Skeletal muscle tissue (tissue), 4 donors: ENCODE results near the gene NRF1. TPM values are rescaled to one million over a fixed set of nuclear protein-coding genes. Genes with fewer than 3 reads are reported as not detected.
"Not testable (repeated sequence)": the region's sequence is repeated elsewhere in the genome, so short reads cannot be mapped to it uniquely, and the experiment has no call there.

Experiments
- H3K27ac ChIP-seq: one replicate; pipeline ENCODE4 v1.7.0; 2013; ENCODE audit warnings: mild to moderate bottlenecking, low read depth, low read length, inconsistent platforms
- H3K27me3 ChIP-seq, 3 donors: one replicate each; pipeline ENCODE4 v1.7.0; 2013; ENCODE audit warnings: low read length in 3 of 3; ENCODE audit not compliant: control insufficient read depth in 3 of 3, insufficient read depth in 3 of 3
- H3K36me3 ChIP-seq, 3 donors: one replicate each; pipeline ENCODE4 v1.7.0; 2013; ENCODE audit warnings: low read length in 3 of 3; ENCODE audit not compliant: control insufficient read depth in 3 of 3, insufficient read depth in 3 of 3
- H3K4me1 ChIP-seq, 3 donors: one replicate each; pipeline ENCODE4 v1.7.0; 2013; ENCODE audit warnings: low read length in 3 of 3, mild to moderate bottlenecking in 3 of 3; ENCODE audit not compliant: control insufficient read depth in 3 of 3, insufficient read depth in 3 of 3
- H3K4me3 ChIP-seq, 3 donors: one replicate each; pipeline ENCODE4 v1.7.0; 2013; ENCODE audit warnings: low read length in 3 of 3
- H3K9ac ChIP-seq, 3 donors: one replicate each; pipeline ENCODE4 v1.7.0; 2013; ENCODE audit warnings: low read length in 3 of 3, mild to moderate bottlenecking in 3 of 3, moderate library complexity in 2 of 3, low read depth in 1 of 3
- H3K9me3 ChIP-seq, 3 donors: one replicate each; pipeline ENCODE4 v1.7.0; 2013; ENCODE audit warnings: low read length in 3 of 3; ENCODE audit not compliant: control insufficient read depth in 3 of 3
- total RNA-seq: library from RNA; depleted of rRNA; stranded (reverse); fragments of >200 nt; gene quantifications from one replicate; pipeline ENCODE4 v1.2.3, GENCODE V29; 2014
- donor health status: Osteomylitis.

Gene NRF1
- total RNA-seq, 1 donor from 2014 or later, result 17.2 TPM

DNA sequence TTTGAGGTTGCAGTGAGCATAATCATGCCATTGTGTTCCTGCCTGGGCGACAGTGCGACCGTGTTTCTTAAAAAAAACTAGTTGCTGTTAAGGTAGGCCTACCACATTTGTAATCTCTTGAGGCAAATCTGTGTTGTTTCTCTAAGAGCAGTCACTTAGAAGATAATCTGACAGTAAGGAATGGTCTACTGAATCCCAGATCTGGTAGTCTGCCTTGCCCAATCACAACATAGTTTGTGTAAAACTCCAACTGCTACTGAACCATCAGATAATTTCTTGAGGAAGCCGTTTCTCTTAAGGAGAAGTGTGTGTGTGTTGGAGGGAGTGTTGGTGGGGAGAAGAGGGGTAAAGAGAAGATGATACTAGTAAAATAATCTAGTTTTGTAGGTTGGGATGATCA, 5.0 kb downstream of the NRF1 start:
- H3K4me1 ChIP-seq, result peaks cover 8 to 25% (median 12%) of the 10 kb centered on the region in 3 donors
- no peaks in the 10 kb centered on the region for H3K9me3 ChIP-seq
- H3K36me3 ChIP-seq, result no peaks in the 10 kb centered on the region
- H3K4me3 ChIP-seq, result no peak overlapping the region
- H3K9ac ChIP-seq, result no peak overlapping the region
- H3K27me3 ChIP-seq, result no peaks in the 10 kb centered on the region
- H3K27ac ChIP-seq, result no peak overlapping the region

DNA sequence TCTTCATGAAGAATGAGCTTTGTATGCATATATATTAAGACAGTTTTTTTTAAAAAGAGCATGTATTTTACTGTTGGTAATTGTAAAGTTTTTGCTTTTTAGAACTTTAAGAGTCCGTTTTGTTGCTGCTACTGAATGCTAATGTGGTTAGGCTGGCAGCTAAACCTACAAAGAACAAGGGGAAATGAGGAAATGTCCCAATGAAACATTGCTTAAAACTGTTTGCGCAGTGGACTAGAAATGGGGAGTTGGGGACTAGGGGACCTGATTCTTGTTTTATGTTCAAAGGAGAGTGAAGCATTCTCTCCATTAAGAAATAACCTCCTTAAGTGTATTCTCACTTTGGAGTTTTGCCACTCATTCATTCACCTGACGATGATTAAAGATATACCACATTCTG, 5.7 kb downstream of the NRF1 start:
- no peak overlapping the region for H3K27ac ChIP-seq
- peaks cover 8 to 25% (median 12%) of the 10 kb centered on the region in 3 donors for H3K4me1 ChIP-seq

DNA sequence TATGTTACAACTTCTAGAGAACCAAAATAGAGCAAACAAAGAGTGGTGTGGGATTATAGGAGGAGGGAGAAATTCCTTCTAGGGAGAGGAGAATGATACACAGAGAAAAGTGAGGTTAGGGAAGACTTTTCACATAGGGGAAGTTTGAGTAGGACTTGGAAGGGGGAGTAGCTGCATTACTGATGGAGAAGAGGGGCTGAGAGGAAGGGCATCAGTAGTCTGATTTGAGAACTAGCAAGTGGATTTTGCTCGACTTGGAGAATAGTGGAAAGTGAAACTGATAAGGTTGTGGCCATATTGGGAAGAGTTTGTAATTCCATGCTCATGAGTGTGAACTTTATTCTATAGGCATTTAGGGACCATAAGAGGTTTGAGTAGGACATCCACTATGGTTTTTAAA, 6.1 kb downstream of the NRF1 start:
- H3K9me3 ChIP-seq, result no peaks in the 10 kb centered on the region
- H3K9ac ChIP-seq, result no peak overlapping the region
- H3K27ac ChIP-seq, result no peak overlapping the region
- no peak overlapping the region for H3K4me3 ChIP-seq
- no peaks in the 10 kb centered on the region for H3K36me3 ChIP-seq
- no peaks in the 10 kb centered on the region for H3K27me3 ChIP-seq
- peaks cover 6 to 21% (median 8%) of the 10 kb centered on the region in 3 donors for H3K4me1 ChIP-seq

More for the DNA sequence above, 5.7 kb downstream of the NRF1 start:
- no peaks in the 10 kb centered on the region for H3K27me3 ChIP-seq
- no peaks in the 10 kb centered on the region for H3K36me3 ChIP-seq
- H3K9me3 ChIP-seq, result no peaks in the 10 kb centered on the region
- no peak overlapping the region for H3K4me3 ChIP-seq
- no peak overlapping the region for H3K9ac ChIP-seq

DNA sequence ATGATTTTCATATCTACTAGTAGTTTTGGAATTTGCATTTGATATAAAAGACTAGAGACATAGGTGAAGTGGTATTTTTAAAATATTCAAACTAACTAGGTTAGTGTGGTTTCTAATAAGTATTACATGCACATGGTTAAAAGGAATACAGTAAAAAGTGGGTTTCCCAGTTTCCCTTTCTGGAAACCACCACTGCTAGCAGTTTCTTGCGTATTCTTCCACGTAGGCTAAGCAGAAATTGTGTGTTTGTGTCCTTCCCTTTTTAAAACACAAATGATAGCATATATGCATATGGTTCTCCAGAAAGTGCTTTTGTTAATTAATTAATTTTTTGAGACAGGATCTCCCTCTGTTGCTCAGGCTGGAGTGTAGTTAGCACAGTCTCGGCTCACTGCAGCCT, 15.4 kb downstream of the NRF1 start:
- H3K4me3 ChIP-seq, result no peak overlapping the region
- H3K4me1 ChIP-seq, result no peaks in the 10 kb centered on the region
- H3K36me3 ChIP-seq, result peaks cover 0 to 2% (median 0%) of the 10 kb centered on the region in 3 donors
- no peak overlapping the region for H3K27ac ChIP-seq
- H3K27me3 ChIP-seq, result no peaks in the 10 kb centered on the region
- H3K9me3 ChIP-seq, result no peaks in the 10 kb centered on the region
- no peak overlapping the region for H3K9ac ChIP-seq

DNA sequence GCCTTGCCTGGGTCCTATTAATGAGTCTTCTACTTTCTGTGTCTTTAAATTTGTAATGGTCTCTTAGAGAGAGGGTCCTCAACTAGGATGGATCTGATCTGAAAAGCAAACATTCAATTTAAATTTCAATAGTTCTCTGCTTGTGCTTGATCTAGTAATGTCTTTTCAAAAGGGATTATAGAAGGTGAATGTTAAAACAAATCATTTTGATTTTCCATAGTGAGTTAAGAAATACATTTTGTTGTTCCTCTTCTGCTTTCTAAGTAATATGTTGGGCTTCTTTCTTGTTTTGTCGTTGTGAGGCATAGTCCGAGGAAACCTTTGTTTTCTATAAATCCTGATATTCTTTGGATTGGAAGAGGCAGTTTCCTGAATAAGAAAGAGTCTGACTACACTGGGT, 18.8 kb downstream of the NRF1 start:
- Histone ChIP-seq H3K27ac (no peak overlapping the region), H3K4me3 (no peak overlapping the region), H3K36me3 (no peaks in the 10 kb centered on the region), H3K9ac (peak overlapping the region in 1 of 3 donors; percentile 38), H3K4me1 (peaks cover 0 to 2% (median 0%) of the 10 kb centered on the region in 3 donors), H3K27me3 (no peaks in the 10 kb centered on the region), H3K9me3 (no peaks in the 10 kb centered on the region)

DNA sequence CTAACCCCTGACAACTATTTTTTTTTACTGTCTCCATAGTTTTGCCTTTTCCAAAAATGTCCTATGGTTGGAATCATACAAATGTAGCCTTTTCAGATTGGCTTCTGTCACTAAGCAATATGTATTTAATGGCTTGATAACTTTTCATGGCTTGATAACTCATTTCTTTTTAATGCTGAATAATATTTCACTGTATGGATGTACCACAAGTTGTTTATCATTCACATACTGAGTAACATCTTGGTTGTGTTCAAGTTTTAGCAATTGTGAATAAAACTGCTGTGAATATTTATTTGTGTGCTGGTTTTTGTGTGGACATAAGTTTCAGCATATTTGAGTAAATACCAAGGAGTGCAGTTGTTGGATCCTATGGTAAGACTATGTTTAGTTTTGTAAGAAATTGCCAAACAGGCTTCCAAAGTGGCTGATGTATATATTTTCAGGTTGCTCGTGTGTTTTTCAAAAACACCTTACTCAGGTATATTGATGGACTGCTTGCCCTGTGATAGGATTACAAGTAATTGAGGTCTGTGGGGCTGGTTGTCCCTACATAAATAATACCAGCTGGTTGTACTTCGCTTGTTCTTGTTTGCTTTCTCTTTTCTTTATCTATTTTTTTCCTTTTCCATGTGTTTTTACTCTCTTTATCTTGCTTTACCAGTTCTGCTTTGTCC, 23.0 kb downstream of the NRF1 start:
- Histone ChIP-seq H3K27ac (no peak overlapping the region), H3K9ac (no peak overlapping the region), H3K4me1 (peaks cover 0 to 5% (median 0%) of the 10 kb centered on the region in 3 donors), H3K36me3 (no peaks in the 10 kb centered on the region), H3K4me3 (no peak overlapping the region), H3K27me3 (no peaks in the 10 kb centered on the region), H3K9me3 (no peaks in the 10 kb centered on the region)

DNA sequence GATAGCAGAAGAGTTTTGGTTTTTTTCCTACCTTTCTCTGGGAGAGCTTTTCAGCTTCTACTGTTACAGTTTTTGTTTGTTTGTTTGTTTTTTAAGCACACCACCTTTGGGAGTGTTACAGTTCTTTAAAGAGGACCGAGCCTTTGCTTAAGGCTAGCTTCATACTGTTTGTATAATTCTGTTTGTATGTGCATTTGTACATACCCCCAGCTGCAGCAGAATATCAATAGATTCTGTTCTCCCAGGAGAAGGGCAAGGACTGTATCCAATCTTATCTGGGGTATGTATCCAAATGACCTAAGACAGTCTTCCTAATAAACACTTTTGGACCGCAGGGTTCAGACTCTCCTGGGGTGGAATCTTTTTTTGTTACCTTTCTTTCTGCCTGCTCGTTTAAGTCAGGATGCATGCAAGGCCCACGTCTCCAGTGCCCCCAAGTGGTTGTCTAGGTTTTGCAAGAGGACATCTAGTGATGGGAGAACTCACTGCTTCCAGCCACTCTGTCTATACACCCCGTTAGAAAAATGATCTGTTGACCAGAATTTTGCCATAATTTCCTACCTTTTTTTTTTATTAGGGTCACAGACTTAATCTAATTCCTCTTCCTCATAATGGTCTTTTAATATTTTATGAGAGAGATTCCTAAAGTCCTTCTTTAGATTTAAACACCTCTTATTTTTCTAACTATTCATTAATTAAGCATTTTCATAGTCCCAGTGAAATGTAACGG, 23.9 kb downstream of the NRF1 start:
- Histone ChIP-seq H3K27me3 (no peaks in the 10 kb centered on the region), H3K36me3 (no peaks in the 10 kb centered on the region), H3K9me3 (no peaks in the 10 kb centered on the region), H3K27ac (no peak overlapping the region), H3K4me1 (peaks cover 0 to 5% (median 0%) of the 10 kb centered on the region in 3 donors), H3K9ac (no peak overlapping the region), H3K4me3 (no peak overlapping the region)

DNA sequence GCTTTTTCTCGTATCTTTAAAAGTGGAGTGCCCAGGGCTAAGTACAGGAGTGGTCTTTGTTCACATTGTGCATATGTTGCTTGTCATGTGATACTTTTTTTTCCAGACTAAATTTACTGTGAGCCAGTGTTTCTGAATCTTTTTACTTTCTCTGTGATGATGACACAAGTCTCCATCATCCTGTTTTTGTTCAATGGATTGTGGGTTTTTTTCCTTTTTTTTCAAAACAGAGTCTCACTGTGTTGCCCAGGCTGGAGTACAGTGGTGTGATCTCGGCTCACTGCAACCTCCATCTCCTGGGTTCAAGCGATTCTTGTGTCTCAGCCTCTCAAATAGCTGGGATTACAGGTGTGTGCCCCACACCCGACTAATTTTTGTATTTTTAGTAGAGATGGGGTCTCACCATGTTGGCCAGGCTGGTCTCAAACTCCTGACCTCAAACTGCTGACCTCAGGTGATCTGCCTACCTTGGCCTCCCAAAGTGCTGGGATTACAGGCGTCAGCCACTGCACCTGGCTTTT, 24.6 kb downstream of the NRF1 start:
- H3K4me1 ChIP-seq, H3K36me3 ChIP-seq, H3K4me3 ChIP-seq, H3K27ac ChIP-seq, H3K9me3 ChIP-seq, H3K9ac ChIP-seq, H3K27me3 ChIP-seq: not testable (repeated sequence)

DNA sequence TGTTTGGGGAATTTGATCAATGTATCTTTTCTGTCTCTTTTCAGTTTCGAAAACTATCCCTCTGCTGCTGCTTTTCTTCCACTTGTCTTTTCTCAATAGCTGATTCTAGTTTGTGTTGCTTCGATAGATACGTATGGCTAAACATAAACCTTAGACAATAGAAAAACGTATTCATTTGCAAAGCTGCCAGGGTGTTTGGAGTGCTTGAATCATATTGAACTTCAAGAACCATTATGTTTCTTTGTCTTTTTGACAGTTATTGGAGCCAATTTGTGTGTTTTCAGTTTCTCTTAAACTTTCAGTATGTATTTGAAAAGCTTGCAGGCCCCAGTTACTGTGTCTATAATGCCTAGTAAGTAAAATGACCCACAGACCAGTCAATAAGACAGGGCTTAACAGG, 25.1 kb downstream of the NRF1 start:
- H3K27ac ChIP-seq, result no peak overlapping the region
- H3K27me3 ChIP-seq, result no peaks in the 10 kb centered on the region
- H3K4me3 ChIP-seq, result no peak overlapping the region
- no peak overlapping the region for H3K9ac ChIP-seq
- H3K36me3 ChIP-seq, result no peaks in the 10 kb centered on the region
- H3K9me3 ChIP-seq, result no peaks in the 10 kb centered on the region
- peaks cover 0 to 5% (median 0%) of the 10 kb centered on the region in 3 donors for H3K4me1 ChIP-seq

DNA sequence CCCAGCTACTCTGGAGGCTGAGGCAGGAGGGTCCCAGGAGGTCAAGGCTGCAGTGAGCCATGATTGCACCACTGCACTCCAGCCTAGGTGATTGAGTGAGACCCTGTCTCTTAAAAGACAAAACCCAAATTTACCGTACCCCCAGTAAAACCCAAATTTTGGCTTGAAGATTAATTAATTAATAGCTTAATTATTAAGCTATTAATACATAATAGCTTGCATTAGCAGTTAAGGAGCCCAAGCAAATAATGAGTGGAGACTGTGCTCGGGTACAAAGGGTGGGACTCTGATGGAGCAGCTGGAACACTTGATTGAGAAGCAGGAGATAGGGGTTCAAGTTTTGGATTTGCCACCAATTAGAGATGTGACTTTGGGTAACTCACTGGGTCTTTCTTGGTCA, 28.9 kb downstream of the NRF1 start:
- Histone ChIP-seq H3K27ac (no peak overlapping the region), H3K36me3 (no peaks in the 10 kb centered on the region), H3K4me3 (no peak overlapping the region)

More for the DNA sequence above, 28.9 kb downstream of the NRF1 start:
- H3K9ac ChIP-seq, result no peak overlapping the region
- H3K4me1 ChIP-seq, result peaks cover 0 to 8% (median 2%) of the 10 kb centered on the region in 3 donors
- no peaks in the 10 kb centered on the region for H3K9me3 ChIP-seq
- H3K27me3 ChIP-seq, result no peaks in the 10 kb centered on the region
